Suprapubic skin (tissue), 4 donors: ENCODE measurements around the gene UNC13B. TPM values are rescaled to one million over a fixed set of nuclear protein-coding genes. Genes with fewer than 3 reads are reported as not detected.

Experiments
- DNase-seq, 2 donors: peaks; one replicate each; pipeline ENCODE4 v3.0.0-alpha.2; 2019; ENCODE audit warnings: low spot score in 2 of 2
- H3K27ac ChIP-seq: fragments of 200-600 bp; sonication (generic); one replicate; pipeline ENCODE4 v1.5.1; 2019
- H3K27me3 ChIP-seq: fragments of 200-600 bp; sonication (generic); one replicate; pipeline ENCODE4 v1.5.1; 2019
- H3K36me3 ChIP-seq: fragments of 200-600 bp; sonication (generic); one replicate; pipeline ENCODE4 v1.5.1; 2019
- H3K4me1 ChIP-seq: fragments of 200-600 bp; sonication (generic); one replicate; pipeline ENCODE4 v1.5.1; 2019
- H3K4me3 ChIP-seq: fragments of 200-600 bp; sonication (generic); one replicate; pipeline ENCODE4 v1.5.1; 2019; ENCODE audit warnings: mild to moderate bottlenecking
- H3K9me3 ChIP-seq: fragments of 200-600 bp; sonication (generic); one replicate; pipeline ENCODE4 v1.5.1; 2019
- EP300 ChIP-seq: sonication (generic); formaldehyde crosslinking; IDR thresholded peaks from one replicate; pipeline ENCODE4 v1.6.1; 2017; ENCODE audit warnings: antibody characterized with exemption
- POLR2A ChIP-seq, 2 donors: fragments of 450-650 bp; IDR thresholded peaks; one replicate each; pipeline ENCODE4 v1.6.1; 2017; ENCODE audit warnings: antibody characterized with exemption in 2 of 2, mild to moderate bottlenecking in 2 of 2, moderate library complexity in 2 of 2
- POLR2AphosphoS5 ChIP-seq, 3 donors: sonication (generic); formaldehyde crosslinking; IDR thresholded peaks; one replicate each; pipeline ENCODE4 v1.6.1; 2017; ENCODE audit warnings: antibody characterized with exemption in 3 of 3
- WGBS: methylation state at CpG from one replicate; pipeline ENCODE4 v1.1.5; 2018; 5-methylcytosine and 5-hydroxymethylcytosine counted together
- total RNA-seq, 4 donors: library from RNA; depleted of rRNA; stranded (reverse); fragments of >200 nt; gene quantifications; one replicate each; pipeline ENCODE4 v1.1.0, GENCODE V29; 2016
- TF ChIP-seq, protein P1 (sequence below), 2 donors: fragments of 200-600 bp in 1 of 2; fragments of 450-650 bp in 1 of 2; sonication (generic) in 1 of 2; IDR thresholded peaks; one replicate each; pipeline ENCODE4 v1.5.1; 2016 to 2019; ENCODE audit warnings: antibody characterized with exemption in 2 of 2, mild to moderate bottlenecking in 1 of 2, moderate library complexity in 1 of 2

Gene UNC13B
- total RNA-seq, 4 donors from 2014 or later, result 27.8 to 43.2 (median 30.6) TPM

DNA sequence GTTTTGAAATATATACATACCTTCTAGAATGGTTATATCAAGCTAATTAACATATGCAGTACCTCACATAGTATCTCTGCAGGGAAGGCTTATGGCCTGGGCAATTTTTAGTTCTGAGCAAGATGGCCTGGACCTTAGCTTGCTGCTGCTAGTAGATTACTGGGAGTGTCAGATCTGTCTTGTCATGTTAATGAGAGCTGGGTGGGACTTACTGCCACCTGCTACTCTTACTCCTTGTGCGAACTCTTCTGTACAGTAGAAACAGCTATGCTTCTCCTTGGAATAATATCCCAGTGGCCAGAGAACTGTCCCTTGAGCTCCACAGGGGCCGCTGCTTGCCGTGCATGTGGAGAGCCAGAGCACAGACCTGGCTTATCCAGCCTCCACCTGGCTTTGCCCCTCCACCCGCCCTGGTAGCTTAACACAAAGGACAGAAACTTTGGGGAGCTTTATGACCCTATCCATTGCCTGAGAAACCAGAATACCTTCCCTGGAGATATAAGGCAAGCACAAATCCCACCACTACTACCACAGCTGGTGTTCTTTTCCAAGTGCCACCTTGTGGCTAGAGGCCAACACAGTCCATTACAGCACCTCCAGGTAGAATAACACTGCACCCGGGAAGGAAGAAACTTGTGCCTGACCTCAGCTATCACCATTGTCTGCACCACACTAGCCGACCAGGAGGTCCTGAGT, 253.7 kb downstream of the UNC13B start:
- Histone ChIP-seq H3K4me3 (no peak overlapping the region), H3K27ac (no peak overlapping the region), H3K9me3 (no peaks in the 10 kb centered on the region), H3K27me3 (no peaks in the 10 kb centered on the region), H3K4me1 (no peaks in the 10 kb centered on the region), H3K36me3 (no peaks in the 10 kb centered on the region)
- WGBS, result 79% methylated on average over 5 of the region's 6 CpGs
- TF ChIP-seq EP300 (no peak), POLR2A (IDR thresholded peaks at IDR 0.05) (no peak), POLR2AphosphoS5 (IDR thresholded peaks at IDR 0.05) (no peak)
- TF ChIP-seq, protein P1, sequence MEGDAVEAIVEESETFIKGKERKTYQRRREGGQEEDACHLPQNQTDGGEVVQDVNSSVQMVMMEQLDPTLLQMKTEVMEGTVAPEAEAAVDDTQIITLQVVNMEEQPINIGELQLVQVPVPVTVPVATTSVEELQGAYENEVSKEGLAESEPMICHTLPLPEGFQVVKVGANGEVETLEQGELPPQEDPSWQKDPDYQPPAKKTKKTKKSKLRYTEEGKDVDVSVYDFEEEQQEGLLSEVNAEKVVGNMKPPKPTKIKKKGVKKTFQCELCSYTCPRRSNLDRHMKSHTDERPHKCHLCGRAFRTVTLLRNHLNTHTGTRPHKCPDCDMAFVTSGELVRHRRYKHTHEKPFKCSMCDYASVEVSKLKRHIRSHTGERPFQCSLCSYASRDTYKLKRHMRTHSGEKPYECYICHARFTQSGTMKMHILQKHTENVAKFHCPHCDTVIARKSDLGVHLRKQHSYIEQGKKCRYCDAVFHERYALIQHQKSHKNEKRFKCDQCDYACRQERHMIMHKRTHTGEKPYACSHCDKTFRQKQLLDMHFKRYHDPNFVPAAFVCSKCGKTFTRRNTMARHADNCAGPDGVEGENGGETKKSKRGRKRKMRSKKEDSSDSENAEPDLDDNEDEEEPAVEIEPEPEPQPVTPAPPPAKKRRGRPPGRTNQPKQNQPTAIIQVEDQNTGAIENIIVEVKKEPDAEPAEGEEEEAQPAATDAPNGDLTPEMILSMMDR (IDR thresholded peaks at IDR 0.05), result no peak
- DNase-seq, result no peak

GRCh38 chr9:35416098-35416427, 254.3 kb downstream of the UNC13B start:
- Histone ChIP-seq H3K36me3 (no peaks in the 10 kb centered on the region), H3K27ac (no peak overlapping the region), H3K4me1 (no peaks in the 10 kb centered on the region), H3K9me3 (no peaks in the 10 kb centered on the region), H3K4me3 (no peak overlapping the region), H3K27me3 (no peaks in the 10 kb centered on the region)
- 83% methylated on average over 2 of the region's 2 CpGs for WGBS
- no peak for DNase-seq
- TF ChIP-seq EP300, result no peak
- no peak for TF ChIP-seq POLR2A (IDR thresholded peaks at IDR 0.05)
- TF ChIP-seq, protein P1 (IDR thresholded peaks at IDR 0.05), result no peak

GRCh38 chr9:35422346-35422745, 260.5 kb downstream of the UNC13B start:
- Histone ChIP-seq H3K9me3 (no peaks in the 10 kb centered on the region), H3K27ac (no peak overlapping the region), H3K4me3 (no peak overlapping the region), H3K36me3 (no peaks in the 10 kb centered on the region), H3K27me3 (no peaks in the 10 kb centered on the region), H3K4me1 (no peaks in the 10 kb centered on the region)
- DNase-seq, result no peak
- TF ChIP-seq, protein P1 (IDR thresholded peaks at IDR 0.05), result no peak
- TF ChIP-seq EP300, result no peak
- TF ChIP-seq POLR2A (IDR thresholded peaks at IDR 0.05), result no peak
- no peak for TF ChIP-seq POLR2AphosphoS5 (IDR thresholded peaks at IDR 0.05)
- 100% methylated on average over 1 of the region's 1 CpG for WGBS

DNA sequence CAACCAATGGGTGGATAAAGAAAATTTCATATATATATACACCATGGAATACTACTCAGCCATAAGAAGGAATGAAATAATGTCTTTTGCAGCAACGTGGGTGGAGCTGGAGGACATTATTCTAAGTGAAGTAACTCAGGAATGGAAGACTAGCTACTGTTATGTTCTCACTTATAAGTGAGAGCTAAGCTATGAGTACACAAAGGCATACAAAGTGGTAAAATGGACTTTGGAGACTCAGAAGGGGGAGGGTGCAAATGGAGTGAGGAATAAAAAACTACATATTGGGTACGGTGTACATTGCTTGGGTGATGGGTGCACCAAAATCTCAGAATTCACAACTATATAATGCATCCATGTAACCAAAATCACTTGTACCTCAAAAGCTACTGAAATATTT, 260.9 kb downstream of the UNC13B start:
- H3K36me3 ChIP-seq, result no peaks in the 10 kb centered on the region
- no peak overlapping the region for H3K27ac ChIP-seq
- 68% methylated on average over 2 of the region's 2 CpGs for WGBS

GRCh38 chr9:35423499-35423898, 261.7 kb downstream of the UNC13B start:
- no peak for TF ChIP-seq POLR2AphosphoS5 (IDR thresholded peaks at IDR 0.05)
- TF ChIP-seq, protein P1 (IDR thresholded peaks at IDR 0.05), result no peak
- TF ChIP-seq EP300, result no peak
- no peak for TF ChIP-seq POLR2A (IDR thresholded peaks at IDR 0.05)
- no peak for DNase-seq
- H3K9me3 ChIP-seq, result no peaks in the 10 kb centered on the region
- no peaks in the 10 kb centered on the region for H3K4me1 ChIP-seq
- no peak overlapping the region for H3K4me3 ChIP-seq
- H3K36me3 ChIP-seq, result no peaks in the 10 kb centered on the region
- WGBS, result 67% methylated on average over 2 of the region's 2 CpGs
- no peaks in the 10 kb centered on the region for H3K27me3 ChIP-seq
- no peak overlapping the region for H3K27ac ChIP-seq

More for the DNA sequence above, 260.9 kb downstream of the UNC13B start:
- no peaks in the 10 kb centered on the region for H3K9me3 ChIP-seq
- H3K4me3 ChIP-seq, result no peak overlapping the region
- no peak for TF ChIP-seq POLR2A (IDR thresholded peaks at IDR 0.05)
- TF ChIP-seq, protein P1 (IDR thresholded peaks at IDR 0.05), result no peak
- TF ChIP-seq POLR2AphosphoS5 (IDR thresholded peaks at IDR 0.05), result no peak
- no peak for TF ChIP-seq EP300
- no peaks in the 10 kb centered on the region for H3K4me1 ChIP-seq
- DNase-seq, result no peak
- no peaks in the 10 kb centered on the region for H3K27me3 ChIP-seq
